NCI-H2081 treated with DMSO at 0.1 percent for 48 hours (cell line): ENCODE results near the gene IRAK1BP1.
"Not testable (repeated sequence)": the region's sequence is repeated elsewhere in the genome, so short reads cannot be mapped to it uniquely, and the experiment has no call there.

Experiments used
- DNase-seq: peaks from one replicate; lab custom pipeline; 2025; lab: John Stamatoyannopoulos, UW

Gene IRAK1BP1

GRCh38 chr6:78889901-78890300 lies 22.6 kb downstream of the IRAK1BP1 start:
- DNase-seq, result not testable (repeated sequence)

- DNase-seq, result no peak
These were observed 28.9 kb downstream of the IRAK1BP1 start for GRCh38 chr6:78896227-78896626.

GRCh38 chr6:78908621-78909020 lies 41.3 kb downstream of the IRAK1BP1 start:
- no peak for DNase-seq

- DNase-seq, result no peak
These were observed 42.0 kb downstream of the IRAK1BP1 start for GRCh38 chr6:78909391-78909790.

- no peak for DNase-seq
These were observed 42.7 kb downstream of the IRAK1BP1 start for GRCh38 chr6:78910010-78910409.

GRCh38 chr6:78910591-78911171 lies 43.3 kb downstream of the IRAK1BP1 start:
- no peak for DNase-seq

GRCh38 chr6:78911218-78911940 lies 44.0 kb downstream of the IRAK1BP1 start:
- DNase-seq, result no peak

GRCh38 chr6:78916411-78916810 lies 49.1 kb downstream of the IRAK1BP1 start:
- no peak for DNase-seq

GRCh38 chr6:78917788-78918187 lies 50.4 kb downstream of the IRAK1BP1 start:
- no peak for DNase-seq

- not testable (repeated sequence) for DNase-seq
These were observed 53.8 kb downstream of the IRAK1BP1 start for GRCh38 chr6:78921168-78921567.

- DNase-seq, result no peak
These were observed 58.0 kb downstream of the IRAK1BP1 start for GRCh38 chr6:78925317-78925716.

- DNase-seq, result no peak
These were observed 68.2 kb downstream of the IRAK1BP1 start for GRCh38 chr6:78935553-78935952.

GRCh38 chr6:78936515-78936914 lies 69.2 kb downstream of the IRAK1BP1 start:
- no peak for DNase-seq

GRCh38 chr6:78942446-78942845 lies 75.1 kb downstream of the IRAK1BP1 start:
- no peak for DNase-seq

- no peak for DNase-seq
These were observed 80.2 kb downstream of the IRAK1BP1 start for GRCh38 chr6:78947529-78947928.

GRCh38 chr6:78947962-78948361 lies 80.6 kb downstream of the IRAK1BP1 start:
- DNase-seq, result no peak

- no peak for DNase-seq
These were observed 81.4 kb downstream of the IRAK1BP1 start for GRCh38 chr6:78948785-78949184.

- no peak for DNase-seq
These were observed 85.0 kb downstream of the IRAK1BP1 start for GRCh38 chr6:78952362-78952761.
